ENCODE data around the gene HIBCH. TPM values are rescaled to one million over a fixed set of nuclear protein-coding genes. Genes with fewer than 3 reads are reported as not detected.
"Not testable (repeated sequence)": the region's sequence is repeated elsewhere in the genome, so short reads cannot be mapped to it uniquely, and the experiment has no call there.

The HIBCH gene
- total RNA-seq, 1 experiment from 2014 or later, result 21.7 TPM

DNA sequence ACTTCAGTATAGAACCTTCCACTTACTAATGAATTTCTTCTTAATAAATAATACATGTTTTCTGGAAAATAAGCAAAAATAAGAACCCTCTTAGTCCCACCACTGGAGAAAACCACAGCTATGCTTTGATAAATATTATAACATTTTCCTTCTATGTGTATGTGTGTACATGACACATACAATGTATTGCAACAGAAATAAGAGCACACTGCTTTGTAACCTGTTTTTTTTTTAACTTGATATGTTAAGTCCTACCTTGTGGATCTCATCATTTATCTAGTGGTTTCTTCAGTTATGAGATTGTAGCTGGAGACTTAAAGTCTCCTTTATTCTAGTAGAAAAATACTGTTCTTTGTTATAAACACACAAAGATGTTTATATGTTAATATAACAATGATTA is 40.9 kb upstream of the HIBCH start:
- Histone ChIP-seq H3K27ac (ENCODE audit: low read length) (peak overlapping the region; percentile 41; the same call in 1 of the 2 replicates), H3K4me3 (ENCODE audit: low read depth in 2 of 2, low read length in 2 of 2) (peak overlapping the region in 1 of 2 experiments; percentile 23; a peak in 1 of 4 replicates), H3K4me1 (ENCODE audit: control insufficient read depth, insufficient read depth, low read length) (peaks cover 9% of the 10 kb centered on the region), H3K9me3 (ENCODE audit: control insufficient read depth, insufficient read depth, low read depth, low read length) (no peaks in the 10 kb centered on the region), H3K36me3 (ENCODE audit: control insufficient read depth, insufficient read depth, low read length) (no peaks in the 10 kb centered on the region), H3K27me3 (ENCODE audit: control insufficient read depth, insufficient read depth, low read length) (no peaks in the 10 kb centered on the region)
- no peak for ATAC-seq
- no peak for DNase-seq (ENCODE audit: low read depth, low spot score)
- BruUV-seq (replicated peaks), result no TSS peak
- in situ Hi-C loops (cut with HindIII; ENCODE audit: low pct_unique_long_range_greater_than_20kb, low sequenced_read_pairs), result no loop called here
- ChIA-PET POLR2A (no interaction called here), CTCF (no interaction called here)
- intact Hi-C loops (cut with micrococcal nuclease; ENCODE audit: unreplicated experiment), result no loop called here
- TF ChIP-seq REST (IDR thresholded peaks at IDR 0.05; ENCODE audit: insufficient read depth in 1 of 2, low read depth in 2 of 2, low read length in 1 of 2), result no peak
- TF ChIP-seq SIN3A (IDR thresholded peaks at IDR 0.05; ENCODE audit: borderline replicate concordance, insufficient read depth, low read depth, low read length), result no peak
- no peak for TF ChIP-seq CTCF (IDR thresholded peaks at IDR 0.05)
- no peak for TF ChIP-seq POLR2AphosphoS5 (IDR thresholded peaks at IDR 0.05; ENCODE audit: low read depth, low read length)
- TF ChIP-seq TCF7L2 (IDR thresholded peaks at IDR 0.05; ENCODE audit: low read depth, low read length), result no peak

- H3K4me1 ChIP-seq (ENCODE audit: control insufficient read depth, insufficient read depth, low read length); intact Hi-C loops (cut with micrococcal nuclease; ENCODE audit: unreplicated experiment); in situ Hi-C loops (cut with HindIII; ENCODE audit: low pct_unique_long_range_greater_than_20kb, low sequenced_read_pairs); H3K4me3 ChIP-seq (ENCODE audit: low read depth in 2 of 2, low read length in 2 of 2); DNase-seq (ENCODE audit: low read depth, low spot score); POLR2A ChIA-PET; H3K36me3 ChIP-seq (ENCODE audit: control insufficient read depth, insufficient read depth, low read length); BruUV-seq (replicated peaks); H3K9me3 ChIP-seq (ENCODE audit: control insufficient read depth, insufficient read depth, low read depth, low read length); H3K27me3 ChIP-seq (ENCODE audit: control insufficient read depth, insufficient read depth, low read length); CTCF ChIA-PET: not testable (repeated sequence)
- peak overlapping the region; percentile 41 for H3K27ac ChIP-seq (ENCODE audit: low read length)
- peak; percentile 44 for ATAC-seq
Measured at GRCh38 chr2:190358655-190359448, 39.2 kb upstream of the HIBCH start.

DNA sequence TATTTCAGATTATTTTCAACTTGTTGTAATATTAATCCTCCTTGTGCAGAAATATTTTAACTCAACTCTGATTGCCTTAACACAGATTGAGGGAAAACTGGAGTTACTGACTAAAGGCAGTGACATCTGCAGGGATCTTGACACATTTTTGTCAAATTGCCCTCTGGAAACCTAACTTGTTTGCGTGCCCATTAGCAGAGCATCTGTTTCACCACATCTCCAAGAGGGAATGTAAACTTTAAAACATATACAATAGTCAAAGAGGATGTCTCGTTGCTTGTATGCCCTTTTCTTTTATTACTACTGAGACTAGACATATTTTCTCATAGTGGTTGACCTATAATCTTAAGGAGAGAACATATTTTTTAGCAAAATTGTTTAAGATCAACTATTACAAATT is 38.0 kb upstream of the HIBCH start:
- in situ Hi-C loops (cut with HindIII; ENCODE audit: low pct_unique_long_range_greater_than_20kb, low sequenced_read_pairs), result no loop called here
- Histone ChIP-seq H3K4me3 (ENCODE audit: low read depth in 2 of 2, low read length in 2 of 2) (no peak overlapping the region), H3K9me3 (ENCODE audit: control insufficient read depth, insufficient read depth, low read depth, low read length) (no peaks in the 10 kb centered on the region), H3K27ac (ENCODE audit: low read length) (peak overlapping the region; percentile 59; the same call in 1 of the 2 replicates), H3K36me3 (ENCODE audit: control insufficient read depth, insufficient read depth, low read length) (no peaks in the 10 kb centered on the region), H3K4me1 (ENCODE audit: control insufficient read depth, insufficient read depth, low read length) (peaks cover 9% of the 10 kb centered on the region), H3K27me3 (ENCODE audit: control insufficient read depth, insufficient read depth, low read length) (no peaks in the 10 kb centered on the region)
- CTCF ChIA-PET, result no interaction called here
- POLR2A ChIA-PET, result no interaction called here
- no TSS peak for BruUV-seq (replicated peaks)
- intact Hi-C loops (cut with micrococcal nuclease; ENCODE audit: unreplicated experiment), result no loop called here
- TF ChIP-seq REST (IDR thresholded peaks at IDR 0.05; ENCODE audit: insufficient read depth in 1 of 2, low read depth in 2 of 2, low read length in 1 of 2) (no peak), SIN3A (IDR thresholded peaks at IDR 0.05; ENCODE audit: borderline replicate concordance, insufficient read depth, low read depth, low read length) (no peak), POLR2AphosphoS5 (IDR thresholded peaks at IDR 0.05; ENCODE audit: low read depth, low read length) (no peak), CTCF (IDR thresholded peaks at IDR 0.05) (no peak), TCF7L2 (IDR thresholded peaks at IDR 0.05; ENCODE audit: low read depth, low read length) (no peak)
- ATAC-seq, result no peak
- DNase-seq (ENCODE audit: low read depth, low spot score), result no peak
